KMS-11 (cell line): Measurements from ENCODE around the gene SPRN.
A peak's percentile ranks its signal among the peaks of the same experiment; 100 is the strongest.

ENCODE experiments used
- H2AFZ ChIP-seq: fragments of 200-600 bp; sonication (generic); 2 replicates; pipeline ENCODE4 v1.6.1; 2016; ENCODE audit warnings: antibody characterized with exemption, mixed run types, low read depth
- H3K27ac ChIP-seq: fragments of 200-600 bp; sonication (generic); 2 replicates; pipeline ENCODE4 v1.6.1; 2016; ENCODE audit warnings: mild to moderate bottlenecking, mixed run types
- H3K27me3 ChIP-seq: fragments of 200-600 bp; sonication (generic); 2 replicates; pipeline ENCODE4 v1.6.1; 2017; ENCODE audit warnings: mild to moderate bottlenecking, low read depth, mixed run types, moderate library complexity; ENCODE audit not compliant: insufficient read depth
- H3K36me3 ChIP-seq: fragments of 200-600 bp; sonication (generic); 2 replicates; pipeline ENCODE4 v1.6.1; 2017; ENCODE audit warnings: mild to moderate bottlenecking, mixed run types; ENCODE audit not compliant: insufficient read depth
- H3K4me1 ChIP-seq: fragments of 200-600 bp; sonication (generic); 2 replicates; pipeline ENCODE4 v1.6.1; 2016; ENCODE audit warnings: mild to moderate bottlenecking, low read depth, mixed run types; ENCODE audit not compliant: poor library complexity, severe bottlenecking
- H3K4me2 ChIP-seq: fragments of 200-600 bp; sonication (generic); 2 replicates; pipeline ENCODE4 v1.7.0; 2016; ENCODE audit warnings: mild to moderate bottlenecking, mixed run types
- H3K4me3 ChIP-seq: fragments of 200-600 bp; sonication (generic); IDR thresholded peaks from 2 replicates; pipeline ENCODE4 v1.6.1; 2017; ENCODE audit warnings: low read depth, low read length, mixed read lengths; ENCODE audit not compliant: insufficient read depth
- H3K79me2 ChIP-seq: fragments of 200-600 bp; sonication (generic); 2 replicates; pipeline ENCODE4 v1.6.1; 2016; ENCODE audit warnings: low read depth, mixed run types; ENCODE audit not compliant: insufficient read depth
- H3K9ac ChIP-seq: fragments of 200-600 bp; sonication (generic); 2 replicates; pipeline ENCODE4 v1.6.1; 2016; ENCODE audit warnings: mild to moderate bottlenecking, mixed run types
- H4K20me1 ChIP-seq: fragments of 200-600 bp; sonication (generic); 2 replicates; pipeline ENCODE4 v1.6.1; 2016; ENCODE audit warnings: mild to moderate bottlenecking, mixed run types; ENCODE audit not compliant: insufficient read depth
- TF ChIP-seq, protein P1 (sequence below): fragments of 200-600 bp; sonication (generic); conservative IDR thresholded peaks from 2 replicates; pipeline ENCODE4 v1.6.1; 2017; ENCODE audit warnings: low read depth, mild to moderate bottlenecking, antibody characterized with exemption, low read length, moderate library complexity, mixed read lengths

SPRN gene

DNA sequence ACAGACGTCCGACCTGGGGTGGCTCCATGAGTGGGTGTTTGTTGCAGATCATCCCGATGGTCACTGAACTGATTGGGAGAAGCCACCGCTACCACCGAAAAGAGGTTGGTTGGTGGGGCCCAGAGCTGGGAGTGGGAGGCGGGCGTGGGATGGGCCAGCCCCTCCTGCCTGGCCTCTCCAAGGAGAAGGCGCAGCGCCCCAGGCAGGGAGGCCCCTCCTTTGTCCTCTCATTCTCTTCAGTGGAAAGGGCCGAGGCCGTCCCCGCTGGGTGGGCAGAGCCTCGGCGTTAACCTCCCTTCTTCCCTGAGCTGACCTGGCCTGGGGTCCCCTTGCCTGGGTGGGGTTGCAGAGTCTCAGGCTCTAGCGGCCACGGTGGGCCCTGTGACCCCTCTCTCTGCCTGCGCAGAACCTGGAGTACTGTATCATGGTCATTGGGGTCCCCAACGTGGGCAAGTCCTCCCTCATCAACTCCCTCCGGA, 25.3 kb downstream of the SPRN start:
- Histone ChIP-seq H4K20me1 (no peaks in the 10 kb centered on the region), H2AFZ (no peak overlapping the region), H3K4me3 (no peak overlapping the region), H3K4me2 (no peak overlapping the region), H3K9ac (no peak overlapping the region), H3K4me1 (peaks cover 30% of the 10 kb centered on the region), H3K27ac (no peak overlapping the region), H3K36me3 (no peaks in the 10 kb centered on the region), H3K27me3 (no peaks in the 10 kb centered on the region), H3K79me2 (peaks cover 17% of the 10 kb centered on the region; the same call in 1 of the 2 replicates)
- TF ChIP-seq, protein P1, sequence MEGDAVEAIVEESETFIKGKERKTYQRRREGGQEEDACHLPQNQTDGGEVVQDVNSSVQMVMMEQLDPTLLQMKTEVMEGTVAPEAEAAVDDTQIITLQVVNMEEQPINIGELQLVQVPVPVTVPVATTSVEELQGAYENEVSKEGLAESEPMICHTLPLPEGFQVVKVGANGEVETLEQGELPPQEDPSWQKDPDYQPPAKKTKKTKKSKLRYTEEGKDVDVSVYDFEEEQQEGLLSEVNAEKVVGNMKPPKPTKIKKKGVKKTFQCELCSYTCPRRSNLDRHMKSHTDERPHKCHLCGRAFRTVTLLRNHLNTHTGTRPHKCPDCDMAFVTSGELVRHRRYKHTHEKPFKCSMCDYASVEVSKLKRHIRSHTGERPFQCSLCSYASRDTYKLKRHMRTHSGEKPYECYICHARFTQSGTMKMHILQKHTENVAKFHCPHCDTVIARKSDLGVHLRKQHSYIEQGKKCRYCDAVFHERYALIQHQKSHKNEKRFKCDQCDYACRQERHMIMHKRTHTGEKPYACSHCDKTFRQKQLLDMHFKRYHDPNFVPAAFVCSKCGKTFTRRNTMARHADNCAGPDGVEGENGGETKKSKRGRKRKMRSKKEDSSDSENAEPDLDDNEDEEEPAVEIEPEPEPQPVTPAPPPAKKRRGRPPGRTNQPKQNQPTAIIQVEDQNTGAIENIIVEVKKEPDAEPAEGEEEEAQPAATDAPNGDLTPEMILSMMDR = no peak

DNA sequence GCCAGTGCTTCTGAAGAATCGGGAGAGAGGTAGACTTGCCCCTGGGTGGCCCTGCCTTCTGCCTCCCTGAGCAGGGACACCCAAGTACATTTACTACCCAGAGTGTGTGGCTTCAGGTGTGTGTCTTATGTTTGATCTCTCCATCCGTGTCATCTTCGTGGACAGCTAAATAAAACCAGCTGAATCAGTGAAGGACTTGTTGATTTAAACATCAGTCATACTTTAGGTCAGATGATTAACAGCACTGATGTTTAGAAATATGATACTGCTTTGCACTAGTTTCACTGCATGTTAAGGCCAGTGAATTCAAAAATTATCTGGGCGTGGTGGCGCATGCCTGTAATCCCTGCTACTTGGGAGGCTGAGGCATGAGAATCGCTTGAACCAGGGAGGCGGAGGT, 26.5 kb downstream of the SPRN start:
- H3K36me3 ChIP-seq = no peaks in the 10 kb centered on the region
- H4K20me1 ChIP-seq = no peaks in the 10 kb centered on the region
- no peak overlapping the region for H3K9ac ChIP-seq
- no peak overlapping the region for H3K27ac ChIP-seq
- no peak overlapping the region for H3K4me3 ChIP-seq
- no peak overlapping the region for H2AFZ ChIP-seq
- TF ChIP-seq, protein P1 = no peak
- H3K79me2 ChIP-seq = peaks cover 17% of the 10 kb centered on the region; the same call in 1 of the 2 replicates
- H3K27me3 ChIP-seq = no peaks in the 10 kb centered on the region
- no peak overlapping the region for H3K4me2 ChIP-seq
- peaks cover 37% of the 10 kb centered on the region for H3K4me1 ChIP-seq

DNA sequence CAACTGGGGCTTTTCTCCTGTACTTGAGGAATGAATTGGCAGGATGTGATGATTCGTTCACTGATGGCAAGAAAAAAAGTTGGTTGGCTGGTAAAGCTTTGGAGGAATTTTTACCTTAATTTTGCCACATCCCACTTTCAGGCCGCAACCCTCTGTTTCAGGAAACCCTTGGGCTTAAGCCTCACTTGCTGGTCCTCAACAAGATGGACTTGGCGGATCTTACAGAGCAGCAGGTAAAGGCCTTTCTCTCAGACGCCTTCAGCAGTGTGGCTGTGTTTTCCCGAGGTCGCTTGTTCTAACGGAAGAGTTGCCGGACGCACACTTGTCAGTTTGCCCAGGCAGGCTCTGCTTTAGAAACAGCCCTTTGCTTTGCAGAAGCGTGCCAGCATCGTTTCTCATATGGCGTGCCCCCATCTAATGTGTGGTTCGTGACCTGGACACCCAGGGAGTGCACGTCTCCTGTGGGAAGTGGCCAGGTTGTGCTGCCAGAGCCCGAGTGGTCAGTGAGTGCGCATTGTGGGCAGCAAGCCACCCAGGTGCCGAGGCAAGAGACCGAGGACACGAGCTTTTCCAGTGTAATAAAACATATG, 28.3 kb downstream of the SPRN start:
- no peak overlapping the region; the same call in 1 of the 2 replicates for H3K4me2 ChIP-seq
- H2AFZ ChIP-seq = no peak overlapping the region
- H3K9ac ChIP-seq = no peak overlapping the region
- H3K79me2 ChIP-seq = peaks cover 17% of the 10 kb centered on the region; the same call in 1 of the 2 replicates
- no peaks in the 10 kb centered on the region for H3K36me3 ChIP-seq
- TF ChIP-seq, protein P1 = no peak
- H4K20me1 ChIP-seq = no peaks in the 10 kb centered on the region
- no peak overlapping the region for H3K4me3 ChIP-seq
- H3K27ac ChIP-seq = no peak overlapping the region
- H3K27me3 ChIP-seq = no peaks in the 10 kb centered on the region
- peaks cover 43% of the 10 kb centered on the region for H3K4me1 ChIP-seq

DNA sequence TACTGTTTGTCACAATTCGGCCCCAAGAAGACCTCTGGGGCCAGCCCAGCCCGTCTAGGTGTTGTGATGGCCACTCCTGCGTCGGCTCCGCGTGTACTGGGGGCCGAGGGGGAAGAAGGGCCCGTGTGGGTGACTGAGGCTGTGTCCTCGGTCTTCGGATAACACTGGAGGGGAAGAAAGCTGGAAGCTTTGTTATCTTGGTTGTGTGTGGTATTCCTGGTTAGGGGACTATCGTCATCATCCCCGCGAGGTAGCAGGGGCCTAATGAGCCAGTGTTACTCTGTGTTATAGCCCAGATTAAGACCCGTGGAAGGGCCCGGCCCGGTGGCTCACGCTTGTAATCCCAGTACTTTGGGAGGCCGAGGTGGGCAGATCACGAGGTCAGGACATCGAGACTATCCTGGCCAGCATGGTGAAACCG, 29.6 kb downstream of the SPRN start:
- H3K27ac ChIP-seq = peak overlapping the region; percentile 95
- no peaks in the 10 kb centered on the region for H3K27me3 ChIP-seq
- peak overlapping the region; percentile 99 for H3K9ac ChIP-seq
- TF ChIP-seq, protein P1 = no peak
- no peaks in the 10 kb centered on the region for H4K20me1 ChIP-seq
- H2AFZ ChIP-seq = peak overlapping the region; percentile 75
- H3K79me2 ChIP-seq = peaks cover 17% of the 10 kb centered on the region; the same call in 1 of the 2 replicates
- peaks cover 43% of the 10 kb centered on the region for H3K4me1 ChIP-seq
- peak overlapping the region; percentile 70 for H3K4me2 ChIP-seq
- H3K4me3 ChIP-seq = no peak overlapping the region
- H3K36me3 ChIP-seq = no peaks in the 10 kb centered on the region
